GM06990 (cell line): Measurements from ENCODE around the gene SEPTIN8.

Source experiments
- DNase-seq: peaks from one replicate; pipeline ENCODE4 v3.0.0-alpha.2; 2011; ENCODE audit not compliant: insufficient read length; ENCODE audit errors: extremely low read depth
- H3K27me3 ChIP-seq: replicated peaks from 2 replicates; pipeline ENCODE4 v1.6.0; 2011; ENCODE audit warnings: low read length; ENCODE audit not compliant: control insufficient read depth, insufficient read depth
- H3K36me3 ChIP-seq: 2 replicates; pipeline ENCODE4 v1.5.1; 2011; ENCODE audit warnings: low read length; ENCODE audit not compliant: control insufficient read depth, insufficient read depth
- H3K4me3 ChIP-seq: replicated peaks from 2 replicates; pipeline ENCODE4 v1.5.1; 2011; ENCODE audit warnings: low read depth, mild to moderate bottlenecking, control low read depth, low read length
- TF ChIP-seq, protein P1 (sequence below): IDR thresholded peaks from 2 replicates; pipeline ENCODE4 v1.5.1; 2011; ENCODE audit warnings: low read length, control low read depth, mild to moderate bottlenecking, inconsistent platforms; ENCODE audit not compliant: insufficient read depth, poor library complexity, severe bottlenecking

Gene SEPTIN8

DNA sequence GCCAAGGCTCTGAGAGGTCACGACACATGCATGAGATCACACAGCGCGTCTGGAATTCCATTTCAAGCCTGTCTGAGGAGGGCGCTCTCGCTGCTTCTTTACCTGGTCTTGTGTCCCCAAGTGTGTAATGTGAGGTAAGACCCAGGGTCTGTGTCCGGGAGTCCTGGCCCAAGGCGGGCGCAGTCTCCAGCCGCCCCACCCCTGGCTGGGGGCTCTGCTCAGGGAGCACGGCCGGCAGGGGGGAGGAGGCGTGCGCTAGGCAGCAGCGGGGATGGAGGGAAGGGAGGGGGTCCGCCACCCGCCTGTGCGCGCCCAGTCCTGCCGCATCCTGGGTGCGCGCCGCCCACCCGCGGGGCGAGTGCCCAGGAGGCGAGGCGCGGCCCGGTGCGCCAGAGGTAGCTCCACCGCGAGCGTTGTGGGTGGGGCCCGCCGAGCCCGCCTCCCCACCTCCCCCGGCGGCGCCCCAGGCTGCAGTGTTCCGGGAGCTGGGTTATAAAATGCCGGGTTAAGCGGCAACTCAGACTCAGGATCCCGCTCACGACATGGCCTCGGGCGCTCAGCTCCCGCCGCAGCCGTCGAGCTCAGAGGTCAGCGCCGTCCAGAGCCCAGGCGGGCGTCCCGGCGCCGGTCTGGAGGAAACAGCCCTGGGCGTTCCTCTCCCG is 30.0 kb downstream of the SEPTIN8 start, which contains the start of gene CCNI2:
CCNI2 (plus strand) TSS at position 473 of the 662 bp plus-strand sequence; CDS start at position 543, 70 bp downstream.
- peak; percentile 71 for DNase-seq
- Histone ChIP-seq H3K4me3 (peak within 1 kb of the TSS; percentile 70), H3K36me3 (no peaks in the 10 kb centered on the region), H3K27me3 (no peaks in the 10 kb centered on the region)
- TF ChIP-seq, protein P1, sequence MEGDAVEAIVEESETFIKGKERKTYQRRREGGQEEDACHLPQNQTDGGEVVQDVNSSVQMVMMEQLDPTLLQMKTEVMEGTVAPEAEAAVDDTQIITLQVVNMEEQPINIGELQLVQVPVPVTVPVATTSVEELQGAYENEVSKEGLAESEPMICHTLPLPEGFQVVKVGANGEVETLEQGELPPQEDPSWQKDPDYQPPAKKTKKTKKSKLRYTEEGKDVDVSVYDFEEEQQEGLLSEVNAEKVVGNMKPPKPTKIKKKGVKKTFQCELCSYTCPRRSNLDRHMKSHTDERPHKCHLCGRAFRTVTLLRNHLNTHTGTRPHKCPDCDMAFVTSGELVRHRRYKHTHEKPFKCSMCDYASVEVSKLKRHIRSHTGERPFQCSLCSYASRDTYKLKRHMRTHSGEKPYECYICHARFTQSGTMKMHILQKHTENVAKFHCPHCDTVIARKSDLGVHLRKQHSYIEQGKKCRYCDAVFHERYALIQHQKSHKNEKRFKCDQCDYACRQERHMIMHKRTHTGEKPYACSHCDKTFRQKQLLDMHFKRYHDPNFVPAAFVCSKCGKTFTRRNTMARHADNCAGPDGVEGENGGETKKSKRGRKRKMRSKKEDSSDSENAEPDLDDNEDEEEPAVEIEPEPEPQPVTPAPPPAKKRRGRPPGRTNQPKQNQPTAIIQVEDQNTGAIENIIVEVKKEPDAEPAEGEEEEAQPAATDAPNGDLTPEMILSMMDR, result peak; percentile 63

DNA sequence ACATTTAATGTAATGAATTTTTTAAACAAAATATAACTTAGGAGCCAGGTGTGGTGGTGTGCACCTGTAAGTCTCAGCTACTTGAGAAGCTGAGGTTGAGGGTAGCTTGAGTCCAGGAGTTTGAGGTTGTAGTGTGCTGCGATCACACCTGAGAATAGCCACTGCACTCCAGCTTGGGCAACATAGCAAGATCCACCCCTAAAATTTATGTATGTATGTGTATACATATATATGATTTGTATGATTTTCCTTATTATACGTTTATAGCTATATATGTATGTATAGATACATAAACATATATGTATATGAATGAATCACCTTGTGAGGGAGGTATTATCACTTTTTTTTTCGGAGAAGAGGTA is 30.5 kb downstream of the SEPTIN8 start:
- H3K4me3 ChIP-seq, result peak overlapping the region; percentile 70
- DNase-seq, result no peak
- TF ChIP-seq, protein P1, result no peak
- no peaks in the 10 kb centered on the region for H3K36me3 ChIP-seq
- no peaks in the 10 kb centered on the region for H3K27me3 ChIP-seq

DNA sequence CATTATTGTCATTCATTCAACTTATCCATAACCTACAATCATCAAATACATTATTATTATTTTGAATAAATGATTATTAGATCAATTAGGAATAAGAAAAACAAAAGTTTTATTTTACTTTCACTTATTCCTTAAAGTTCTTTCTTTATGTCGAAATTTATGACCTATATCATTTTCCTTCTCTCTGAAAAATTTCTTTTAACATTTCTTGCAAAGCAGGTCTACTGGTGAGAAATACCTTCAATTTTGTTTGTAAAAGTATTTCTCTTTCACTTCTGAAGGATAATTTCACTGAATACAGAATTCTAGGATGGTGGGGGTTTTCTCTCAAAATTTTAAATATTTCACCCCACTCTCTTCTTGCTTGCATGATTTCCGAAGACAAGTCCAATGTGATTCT is 32.4 kb downstream of the SEPTIN8 start:
- Histone ChIP-seq H3K27me3 (no peaks in the 10 kb centered on the region), H3K36me3 (no peaks in the 10 kb centered on the region), H3K4me3 (no peak overlapping the region)
- TF ChIP-seq, protein P1, result no peak
- DNase-seq, result no peak

DNA sequence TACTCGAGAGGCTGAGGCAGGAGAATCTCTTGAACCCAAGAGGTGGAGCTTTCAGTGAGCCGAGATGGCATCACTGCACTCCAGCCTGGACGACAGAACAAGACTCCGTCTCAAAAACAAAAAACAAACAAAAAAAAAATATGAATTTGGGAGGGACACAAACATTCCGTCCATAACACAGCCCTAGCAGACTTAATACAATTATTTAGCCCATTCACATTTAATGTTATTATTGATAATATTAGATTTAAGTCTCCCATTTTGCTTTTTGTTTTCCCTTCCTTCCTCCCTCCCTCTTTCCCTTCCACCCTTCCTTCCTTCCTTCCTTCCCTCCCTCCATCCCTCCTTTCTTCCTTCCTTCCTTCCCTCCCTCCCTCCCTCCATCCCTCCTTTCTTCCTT is 34.4 kb downstream of the SEPTIN8 start:
- no peak for DNase-seq
- TF ChIP-seq, protein P1, result no peak
- H3K36me3 ChIP-seq, result no peaks in the 10 kb centered on the region
- H3K27me3 ChIP-seq, result no peaks in the 10 kb centered on the region
- no peak overlapping the region for H3K4me3 ChIP-seq

DNA sequence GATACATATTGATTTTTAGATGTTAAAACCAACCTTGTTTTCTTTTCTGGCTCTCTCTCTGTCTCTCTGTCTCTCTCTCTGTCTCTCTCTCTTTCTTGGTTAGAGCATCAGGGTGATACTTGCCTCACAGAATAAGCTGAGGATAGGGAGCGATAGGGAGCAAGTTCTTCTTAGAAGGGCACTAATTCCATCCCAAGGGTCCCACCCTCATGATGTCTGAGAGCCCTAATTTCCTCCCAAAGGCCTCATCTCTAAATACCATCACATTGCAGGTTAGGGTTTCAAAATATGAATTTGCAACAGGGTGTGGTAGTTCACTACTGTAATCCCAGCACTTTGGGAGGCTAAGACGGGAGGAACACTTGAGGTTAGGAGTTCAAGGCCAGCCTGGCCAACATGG is 34.9 kb downstream of the SEPTIN8 start:
- no peak for DNase-seq
- TF ChIP-seq, protein P1, result no peak

DNA sequence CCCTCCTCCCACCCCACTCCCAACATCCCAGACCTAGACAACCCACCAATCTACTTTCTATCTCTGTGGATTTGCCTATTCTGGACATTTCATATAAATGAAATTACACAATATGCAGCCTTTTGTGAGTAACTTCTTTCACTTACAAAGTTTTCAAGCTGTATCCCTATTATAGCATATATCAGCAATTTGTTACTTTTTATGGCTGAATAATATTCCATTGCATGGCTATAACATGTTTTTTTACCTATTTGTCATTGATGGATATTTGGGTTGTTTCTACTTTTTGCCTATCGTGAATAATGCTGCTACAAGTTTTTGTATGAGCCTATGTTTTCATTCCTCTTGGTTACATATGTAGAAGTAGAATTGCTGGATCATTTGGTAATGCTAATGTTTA is 37.8 kb downstream of the SEPTIN8 start:
- no peak overlapping the region for H3K4me3 ChIP-seq
- DNase-seq, result no peak
- TF ChIP-seq, protein P1, result no peak
- no peaks in the 10 kb centered on the region for H3K36me3 ChIP-seq
- no peaks in the 10 kb centered on the region for H3K27me3 ChIP-seq

More for the DNA sequence above, 34.9 kb downstream of the SEPTIN8 start:
- no peaks in the 10 kb centered on the region for H3K27me3 ChIP-seq
- no peaks in the 10 kb centered on the region for H3K36me3 ChIP-seq
- H3K4me3 ChIP-seq, result no peak overlapping the region
